HG03439 (cell line): ENCODE measurements around the gene CCDC6.
"Not testable (repeated sequence)": the region's sequence is repeated elsewhere in the genome, so short reads cannot be mapped to it uniquely, and the experiment has no call there.

Source experiments
- ATAC-seq: cut with Tn5 transposase; IDR thresholded peaks from one replicate; pipeline ENCODE4 v1.9.1; 2021; ENCODE audit warnings: mild to moderate bottlenecking, moderate library complexity; ENCODE audit not compliant: unreplicated experiment

Gene CCDC6

DNA sequence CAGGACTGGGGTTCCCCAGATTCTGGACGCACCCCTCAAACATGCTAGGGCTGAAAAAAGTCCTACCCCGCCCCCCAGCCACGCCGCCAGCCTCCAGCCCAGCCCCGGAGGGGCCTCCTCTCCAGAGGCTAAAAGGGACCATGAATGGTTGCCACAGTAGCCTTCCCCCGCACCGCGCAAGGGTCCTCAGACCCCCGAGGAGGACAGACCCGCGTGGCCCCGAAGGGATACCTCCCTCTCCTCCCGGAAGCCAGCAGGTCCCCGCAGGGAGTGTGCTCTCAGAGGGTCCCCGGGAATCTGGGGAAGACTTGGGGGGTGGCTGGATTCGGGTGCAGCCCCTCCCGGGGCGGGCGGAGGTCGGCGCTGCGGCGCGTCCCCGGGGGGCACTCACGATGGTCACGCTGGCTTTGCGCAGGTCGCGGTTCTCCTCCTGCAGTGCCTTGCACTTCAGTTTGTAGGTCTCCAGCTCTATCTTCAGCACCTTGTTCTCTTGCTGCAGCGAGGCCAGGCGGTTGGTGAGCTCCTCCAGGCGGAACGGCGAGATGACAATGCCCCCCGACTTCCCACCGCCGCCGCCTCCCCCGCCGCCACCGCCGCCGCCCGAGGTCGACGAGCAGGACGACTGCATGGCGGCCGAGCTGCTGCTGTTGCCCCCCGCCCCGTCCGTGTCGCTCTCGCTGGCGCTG lies 482 bp downstream of the CCDC6 start:
- peak; percentile 2 for ATAC-seq

DNA sequence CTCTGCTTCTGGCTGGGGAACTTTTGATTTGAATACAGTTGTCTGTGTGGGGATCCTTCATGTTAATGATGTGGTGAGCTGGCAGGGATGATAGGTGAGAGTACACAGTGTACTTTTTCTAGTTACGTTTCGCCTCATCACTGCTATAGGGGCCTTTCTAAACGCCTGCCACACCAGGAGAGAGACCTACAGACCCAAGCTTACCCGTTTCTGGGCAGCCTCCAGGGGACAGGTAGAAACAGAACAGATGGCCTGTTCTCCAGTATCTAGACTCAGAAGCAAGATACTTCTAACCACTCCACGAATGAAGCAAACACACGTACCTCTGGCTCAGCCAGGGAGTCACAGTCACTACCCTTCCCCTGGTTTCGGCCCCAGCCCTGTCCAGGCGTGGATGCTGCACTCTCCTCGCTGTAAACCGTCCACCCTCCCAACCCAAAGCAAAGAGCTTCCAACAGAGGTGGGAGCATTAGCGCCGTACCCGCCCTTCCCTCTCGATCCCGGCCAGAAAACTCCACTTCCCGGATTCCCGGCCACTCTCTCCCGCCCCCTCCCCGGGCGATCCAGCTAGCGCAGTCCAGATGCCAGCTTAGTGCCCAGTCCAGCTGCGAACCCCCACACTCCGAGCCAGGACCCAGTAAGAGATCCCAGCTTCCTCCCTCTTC lies 1.2 kb downstream of the CCDC6 start:
- peak; percentile 52 for ATAC-seq

DNA sequence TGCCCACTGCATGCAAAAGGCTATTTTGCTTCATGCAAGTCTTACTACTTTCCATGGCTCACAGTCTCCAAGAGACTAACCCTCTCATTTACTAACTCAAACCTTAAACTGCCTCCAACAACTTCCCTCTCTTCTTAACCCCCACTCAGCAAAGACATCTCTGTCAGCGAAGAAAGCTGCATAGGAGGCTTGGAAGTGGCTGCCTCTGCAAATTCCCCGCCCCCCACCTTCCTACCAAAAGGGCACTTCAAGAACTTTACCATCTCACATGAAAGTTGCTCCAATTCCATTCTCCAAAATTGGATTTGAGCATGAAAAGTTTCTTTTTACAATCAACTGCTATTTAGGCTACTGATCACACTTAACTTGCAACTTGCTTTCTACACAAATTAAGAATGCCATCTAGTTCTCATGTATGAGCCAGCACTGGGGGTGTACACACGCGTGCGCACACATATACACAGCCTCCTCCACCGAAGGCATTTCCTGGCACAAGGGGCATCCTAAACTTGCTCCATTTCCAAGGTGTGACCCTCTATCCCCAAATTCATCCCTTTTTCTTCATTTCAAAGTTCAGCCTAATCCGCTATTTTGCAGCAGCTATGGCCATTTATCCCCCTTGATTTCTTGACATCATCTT lies 1.8 kb downstream of the CCDC6 start:
- ATAC-seq: no peak

DNA sequence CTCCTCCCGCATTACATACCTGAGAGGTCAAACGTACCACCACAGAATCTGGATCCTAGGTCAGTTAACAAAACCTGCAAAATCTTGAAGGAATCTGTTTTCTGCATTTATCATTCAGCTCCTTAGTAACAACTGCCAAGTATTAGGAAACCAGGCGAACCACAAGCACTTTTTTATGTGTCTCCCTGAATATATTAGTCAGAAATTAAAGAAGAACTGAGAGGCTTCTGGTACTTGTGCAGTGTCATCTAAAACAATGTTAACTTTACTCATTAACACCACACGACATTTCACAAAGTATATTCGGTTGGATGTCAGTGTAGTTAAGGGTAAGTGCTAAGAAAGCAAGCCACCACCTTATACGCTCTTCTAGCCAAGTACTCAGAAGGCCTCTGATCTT lies 2.5 kb downstream of the CCDC6 start:
- no peak for ATAC-seq

DNA sequence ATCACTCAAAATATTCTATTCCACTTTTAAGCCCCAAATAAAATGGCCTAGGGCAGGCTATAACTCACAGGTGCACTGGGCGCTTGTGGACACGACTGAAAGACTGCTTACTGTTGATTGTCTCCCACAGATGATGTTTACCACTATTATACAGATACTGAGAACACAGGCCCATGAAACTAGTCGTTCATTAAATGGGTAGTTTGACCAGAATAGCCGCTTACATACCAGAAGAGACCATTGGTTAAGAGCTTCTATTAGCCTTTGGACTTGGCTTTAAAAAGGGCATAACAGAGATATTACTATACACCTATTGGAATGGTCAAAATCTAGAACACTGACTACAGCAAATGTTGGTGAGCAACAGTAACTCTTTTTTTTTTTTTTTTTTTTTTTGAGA lies 4.3 kb downstream of the CCDC6 start:
- ATAC-seq: no peak

DNA sequence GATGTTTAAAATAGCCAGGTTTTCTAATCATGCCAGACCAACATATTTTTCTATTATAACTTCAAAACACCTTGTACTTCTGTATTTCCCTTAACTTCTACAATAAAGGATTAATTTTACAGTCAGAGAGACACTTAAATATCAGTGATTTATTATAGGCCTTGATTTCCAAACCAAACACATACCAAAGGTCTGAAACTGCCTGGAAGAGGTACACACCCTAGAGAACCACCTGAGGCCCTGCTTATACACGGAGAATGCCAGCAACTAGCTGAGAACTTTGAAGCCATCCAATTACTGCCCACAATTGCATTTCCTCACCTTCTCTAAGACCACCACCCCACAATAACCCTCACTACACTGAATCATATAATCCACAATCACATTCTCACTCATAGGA lies 4.9 kb downstream of the CCDC6 start:
- ATAC-seq: no peak

DNA sequence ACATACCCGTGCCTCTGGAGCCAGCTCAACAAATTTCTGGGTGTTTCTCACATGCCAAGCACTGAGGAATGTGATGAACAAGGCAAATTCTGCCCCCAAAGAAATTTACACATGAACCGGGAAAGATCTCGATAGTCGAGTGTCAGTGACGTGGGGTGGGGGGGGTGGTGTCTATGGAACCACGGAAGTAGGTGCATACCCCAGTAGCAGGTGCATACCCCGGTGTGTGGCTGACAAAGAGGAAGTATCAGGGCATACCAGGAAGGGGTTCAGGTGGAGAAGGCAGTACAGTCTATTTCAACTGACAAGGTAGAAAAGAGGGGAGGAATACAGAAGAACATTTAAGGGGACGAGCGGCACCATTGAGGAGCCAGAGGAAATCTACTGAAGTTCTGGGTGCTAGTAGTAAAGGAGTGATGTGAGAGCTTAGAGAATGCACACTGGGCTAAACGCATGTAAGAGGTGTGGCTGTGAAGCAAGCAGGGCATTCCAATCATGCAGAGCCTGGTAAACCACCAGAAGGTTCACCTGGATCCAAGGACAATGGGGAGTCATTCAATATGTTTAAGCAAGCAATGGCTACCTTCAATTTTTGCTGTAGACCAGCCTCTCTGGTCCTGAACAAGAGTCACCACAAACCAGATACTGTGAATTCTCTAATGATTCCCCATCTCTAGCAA lies 6.2 kb downstream of the CCDC6 start:
- ATAC-seq: no peak

DNA sequence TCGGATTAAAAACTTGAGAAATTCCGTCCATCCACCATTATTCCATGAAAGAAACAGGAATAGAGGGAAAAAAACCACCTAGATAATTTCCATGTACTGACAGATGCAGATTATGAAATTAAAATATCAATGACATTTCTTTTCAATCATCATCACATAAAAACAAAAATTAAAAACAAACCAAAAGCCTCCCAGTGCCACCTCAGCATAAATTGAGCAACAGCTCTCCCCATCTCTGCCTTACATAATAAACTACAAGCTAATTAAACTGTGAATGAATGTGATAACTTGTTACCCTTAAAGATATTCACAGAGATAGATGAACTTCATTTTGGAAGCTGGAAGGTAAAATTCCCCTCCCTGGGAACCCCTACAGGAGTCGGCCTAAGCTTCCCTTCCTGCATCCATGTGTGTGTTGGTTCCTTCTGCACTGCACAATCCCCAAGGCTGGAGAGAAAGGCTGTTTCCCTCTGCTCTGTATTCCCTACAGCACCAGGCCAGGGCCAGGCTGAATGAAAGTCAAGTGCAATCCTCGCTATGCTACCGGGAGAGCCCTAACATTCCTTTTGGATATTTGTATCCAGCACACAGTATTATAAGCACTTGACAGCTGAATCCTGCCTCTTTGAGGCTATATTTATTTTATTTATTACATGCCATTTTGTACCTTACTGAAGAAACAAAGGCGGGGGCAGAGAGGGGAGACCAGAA lies 8.1 kb downstream of the CCDC6 start:
- no peak for ATAC-seq

DNA sequence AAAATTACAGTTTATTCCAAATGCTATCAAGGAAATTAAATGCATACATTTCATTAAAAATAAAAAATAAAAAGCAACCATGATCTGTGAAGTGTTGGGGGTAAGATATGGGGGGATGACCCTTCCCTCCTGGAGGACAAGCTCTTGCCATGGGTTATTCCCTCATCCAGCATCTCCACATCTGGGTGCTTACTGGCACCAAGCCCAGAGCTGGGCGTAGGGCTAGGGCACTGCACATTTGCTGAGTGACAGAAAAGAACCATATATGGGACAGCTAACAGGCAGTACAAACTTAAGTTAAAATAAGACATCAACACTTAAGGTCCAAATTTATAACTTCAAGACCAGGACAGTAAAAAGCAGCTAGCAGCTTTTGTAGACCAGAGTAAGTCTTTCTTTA lies 10.2 kb downstream of the CCDC6 start:
- ATAC-seq: no peak

DNA sequence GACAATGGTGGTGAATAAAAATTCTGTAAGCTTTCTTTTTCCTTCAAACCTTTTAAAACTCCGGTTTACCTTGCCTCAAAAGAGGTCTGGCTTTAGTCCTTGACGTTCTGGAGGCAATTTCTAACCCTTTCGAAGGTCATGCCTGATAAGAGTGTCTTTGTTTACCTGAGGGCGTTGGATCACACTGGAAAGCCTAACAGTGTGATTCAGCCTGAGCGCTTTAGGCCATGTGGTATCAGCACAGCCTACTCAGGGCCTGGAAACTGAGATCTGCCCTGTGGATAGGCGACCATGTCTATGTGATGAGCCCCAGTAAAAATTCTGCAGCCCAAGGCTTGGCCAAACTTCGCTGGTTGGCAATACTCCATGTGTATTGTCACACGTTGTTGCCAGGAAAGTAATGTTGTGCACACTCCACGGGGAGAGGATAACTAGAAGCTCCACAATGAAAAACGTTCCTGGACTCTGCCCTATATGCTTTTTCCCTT lies 10.7 kb downstream of the CCDC6 start:
- ATAC-seq: no peak

DNA sequence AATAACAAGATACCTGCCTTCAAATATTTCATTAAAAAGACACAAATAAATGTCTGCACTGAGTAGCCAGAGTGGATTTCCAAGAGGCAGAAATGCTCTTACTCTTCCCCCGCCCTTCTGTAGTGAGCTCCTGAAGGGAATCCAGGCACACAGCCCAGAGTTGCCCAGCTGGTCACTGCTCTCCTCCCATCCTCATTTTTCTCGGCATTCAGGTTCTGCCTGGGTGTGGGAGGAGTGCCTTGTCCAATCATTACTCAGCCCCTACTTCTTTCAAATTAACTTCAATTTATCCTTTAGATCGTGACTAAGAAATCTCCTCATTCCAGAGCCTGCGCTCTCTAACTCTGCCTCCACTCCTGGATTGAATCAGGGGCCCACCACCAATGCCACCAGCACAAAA lies 12.2 kb downstream of the CCDC6 start:
- ATAC-seq: no peak

DNA sequence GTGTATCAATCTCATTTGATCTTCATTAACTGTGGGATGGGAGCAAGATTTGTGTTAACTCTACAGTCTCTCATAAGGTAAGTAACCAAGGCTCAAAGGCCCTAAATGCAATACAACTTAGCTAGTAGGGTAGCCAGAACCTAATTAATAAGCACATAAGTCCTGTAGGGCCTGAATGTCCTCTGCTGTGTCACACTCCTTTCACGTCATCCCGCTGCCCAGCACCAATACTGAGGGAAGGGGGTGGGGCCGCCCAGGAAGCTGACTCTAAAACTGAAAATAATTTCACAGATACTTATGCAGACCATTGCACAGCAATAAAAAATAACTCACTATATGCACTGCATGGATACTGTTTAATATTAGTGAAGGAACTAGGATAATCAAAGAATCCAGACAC lies 13.7 kb downstream of the CCDC6 start:
- no peak for ATAC-seq

DNA sequence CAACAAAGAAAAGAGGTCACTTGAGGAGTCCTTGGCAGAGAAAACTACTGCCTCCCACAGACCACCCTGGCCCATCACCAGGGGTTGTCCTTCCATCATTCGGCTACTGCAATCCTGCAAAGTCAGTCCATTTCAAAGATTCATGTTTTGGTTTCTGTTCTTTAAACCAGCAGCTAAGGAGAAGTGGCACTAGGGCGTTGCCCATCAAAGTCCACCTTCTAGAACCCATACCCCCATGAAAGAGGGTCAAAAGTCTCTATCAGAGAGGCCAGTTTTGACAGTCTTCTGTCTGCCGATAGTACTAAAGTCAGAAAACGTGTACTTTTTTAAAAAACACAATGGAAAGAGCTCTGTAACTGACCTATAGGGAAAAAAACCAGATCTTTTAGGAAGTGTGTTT lies 14.4 kb downstream of the CCDC6 start:
- no peak for ATAC-seq

DNA sequence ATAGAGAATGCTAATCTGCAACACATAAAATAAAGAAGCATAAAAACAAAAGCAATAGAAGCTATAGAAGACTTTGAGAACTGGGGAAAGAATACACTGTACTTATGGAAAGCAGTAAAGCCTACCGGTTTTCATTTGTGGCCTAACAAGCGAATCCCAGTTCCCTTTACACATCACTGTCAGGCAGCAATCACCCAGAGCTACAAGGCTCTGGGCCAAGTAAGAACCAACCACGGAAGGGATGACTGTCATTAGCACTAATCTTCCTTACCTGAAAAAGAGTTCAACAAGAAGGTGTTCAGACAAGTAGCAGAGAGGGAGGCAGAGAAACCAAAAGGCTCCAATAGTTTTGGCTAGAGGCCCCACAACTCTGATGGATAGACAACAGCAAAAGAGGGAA lies 15.0 kb downstream of the CCDC6 start:
- no peak for ATAC-seq

DNA sequence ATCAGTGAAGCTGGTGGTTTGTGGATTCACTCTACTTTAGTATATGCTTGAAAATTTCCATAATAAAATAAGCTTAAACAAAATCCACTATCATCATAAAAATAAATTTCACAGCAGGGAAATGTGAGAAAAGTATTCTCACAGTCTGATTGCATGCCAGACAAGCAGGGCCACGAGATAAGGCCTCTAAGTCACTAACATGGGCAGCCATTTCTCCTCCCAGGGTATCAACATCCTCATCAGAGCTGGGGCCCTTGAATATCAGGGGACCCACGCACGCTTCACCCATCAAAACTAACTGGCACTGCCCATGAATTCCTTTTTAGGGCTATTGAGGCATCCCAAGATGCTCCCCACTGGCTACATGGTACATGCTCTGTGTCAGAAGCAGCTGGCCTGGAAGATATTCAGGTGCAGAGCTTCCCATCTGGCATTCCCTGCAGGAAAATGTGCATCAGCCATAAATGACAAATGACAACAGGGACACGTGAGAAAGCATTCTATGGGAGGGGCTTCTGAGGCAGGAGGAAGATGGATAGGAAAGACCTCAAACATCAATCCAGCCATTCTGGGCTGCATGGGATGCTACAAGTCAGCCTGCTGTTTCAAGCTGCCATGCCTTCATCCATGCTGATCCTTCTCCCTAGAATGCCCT lies 17.4 kb downstream of the CCDC6 start:
- no peak for ATAC-seq

DNA sequence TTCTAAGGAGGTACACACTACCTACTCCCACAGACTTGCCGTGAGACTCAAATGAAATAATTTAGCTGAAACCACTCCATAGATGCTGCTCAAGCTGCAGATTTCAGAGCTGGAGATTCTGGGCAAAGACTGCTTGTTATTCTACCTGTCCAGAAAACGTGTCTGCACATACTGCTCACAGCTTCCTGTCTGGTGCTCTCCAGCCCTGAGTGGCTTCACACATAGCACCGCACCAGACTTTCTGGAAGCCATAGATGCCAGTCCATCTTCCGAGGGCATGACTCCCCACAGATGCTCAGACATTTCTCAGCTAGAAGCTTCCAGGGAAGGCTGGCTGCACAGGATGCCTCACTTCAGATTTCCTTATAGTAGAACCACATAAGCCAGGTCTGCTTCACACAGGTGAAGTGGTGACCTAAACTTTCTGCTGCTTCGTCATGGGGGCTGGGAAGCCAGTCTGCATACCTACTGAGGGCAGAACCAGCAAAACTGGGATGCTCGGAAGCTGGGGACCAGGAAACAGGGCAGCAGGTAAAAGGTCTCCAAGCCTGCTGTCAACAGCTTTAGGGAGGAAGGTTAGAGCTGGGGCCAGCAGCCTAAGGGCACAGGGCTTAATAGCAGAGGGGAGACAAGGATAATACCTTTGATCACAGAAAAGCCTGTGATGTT lies 18.2 kb downstream of the CCDC6 start:
- ATAC-seq: no peak

DNA sequence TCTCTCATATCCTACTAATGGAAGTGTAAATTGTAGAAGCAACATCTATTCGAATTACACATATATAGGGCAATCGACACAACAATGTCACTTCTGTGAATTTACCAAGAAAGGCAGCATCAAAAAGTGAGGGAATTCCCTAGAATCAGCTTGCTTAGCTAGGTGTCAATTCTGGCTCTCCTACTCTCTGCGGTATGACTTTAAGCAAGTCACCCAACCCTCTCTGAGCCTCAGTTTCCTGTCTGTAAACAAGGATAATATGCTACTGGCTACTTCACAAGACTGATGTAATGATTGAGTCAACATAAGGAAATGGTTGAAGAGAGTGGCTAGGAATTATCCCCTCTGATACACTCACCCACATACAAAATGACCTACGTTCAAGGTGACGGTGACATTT lies 19.4 kb downstream of the CCDC6 start:
- no peak for ATAC-seq

DNA sequence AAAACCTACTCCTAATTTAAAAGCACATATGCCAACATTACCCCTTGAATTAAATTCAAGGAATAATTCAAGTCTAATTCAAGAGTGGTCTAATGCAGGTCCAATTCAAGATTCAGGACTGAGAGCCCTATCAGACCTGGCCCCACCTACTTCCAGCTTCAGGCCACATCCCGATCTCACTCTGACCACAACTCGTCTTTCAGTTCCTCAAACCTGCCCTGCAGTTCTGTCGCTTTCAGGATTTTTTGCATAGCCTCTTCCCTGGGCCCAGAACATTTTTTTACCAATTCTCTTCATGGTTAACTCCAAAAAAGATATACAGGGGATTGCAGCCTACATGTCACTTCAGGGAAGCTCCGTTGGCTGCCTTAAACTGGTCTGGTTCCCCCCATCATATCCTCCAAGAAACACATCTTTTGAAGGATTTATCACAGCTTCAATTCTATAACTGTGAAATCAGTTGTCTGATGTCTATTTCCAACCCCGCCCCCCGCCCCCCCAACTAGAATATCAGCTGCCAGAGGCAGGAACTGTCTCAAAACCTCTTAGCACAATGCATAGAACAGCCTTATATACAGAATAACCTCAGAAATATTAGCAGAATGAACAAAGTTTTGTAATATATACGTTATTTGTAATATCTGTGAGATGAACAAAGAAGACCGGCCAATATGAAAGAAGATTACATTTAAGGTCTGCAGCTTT lies 20.8 kb downstream of the CCDC6 start:
- ATAC-seq: peak; percentile 83

DNA sequence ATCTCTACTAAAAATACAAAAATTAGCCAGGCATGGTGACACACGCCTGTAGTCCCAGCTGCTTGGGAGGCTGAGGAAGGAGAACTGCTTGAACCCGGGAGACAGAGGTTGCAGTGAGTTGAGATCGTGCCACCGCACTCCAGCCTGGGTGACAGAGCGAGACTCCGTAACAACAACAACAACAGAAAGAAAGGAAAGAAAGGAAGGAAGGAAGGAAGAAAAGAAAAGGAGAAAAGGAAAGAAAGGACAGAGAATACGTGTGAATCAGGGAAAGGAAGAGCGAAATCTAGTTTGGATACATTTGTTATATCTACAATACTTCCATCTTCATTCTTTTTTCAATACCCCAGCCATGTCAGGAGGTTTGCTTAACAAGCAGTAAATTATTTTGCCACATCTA lies 21.5 kb downstream of the CCDC6 start:
- ATAC-seq: not testable (repeated sequence)
